ENCODE results near the gene SEL1L2. TPM values are rescaled to one million over a fixed set of nuclear protein-coding genes. Genes with fewer than 3 reads are reported as not detected.

SEL1L2 gene
- total RNA-seq, 4 donors from 2014 or later, result not detected

GRCh38 chr20:13822459-13822858 is 168.0 kb downstream of the SEL1L2 start:
- no peak overlapping the region for H3K4me3 ChIP-seq
- H3K9me3 ChIP-seq, result no peaks in the 10 kb centered on the region
- 53 to 63% methylated on average over 2 of the region's 2 CpGs for WGBS, 2 donors
- no peak for DNase-seq
- TF ChIP-seq POLR2A (IDR thresholded peaks at IDR 0.05) (no peak), CTCF (IDR thresholded peaks at IDR 0.05) (no peak)
- H3K27ac ChIP-seq, result no peak overlapping the region
- intact Hi-C loops (cut with DNase I), result no loop called here
- H3K36me3 ChIP-seq, result peaks cover 0 to 18% (median under 1%) of the 10 kb centered on the region in 3 donors
- H3K27me3 ChIP-seq, result no peaks in the 10 kb centered on the region
- H3K4me1 ChIP-seq, result no peaks in the 10 kb centered on the region

GRCh38 chr20:13821876-13822275 is 168.5 kb downstream of the SEL1L2 start:
- Histone ChIP-seq H3K4me3 (no peak overlapping the region), H3K9me3 (no peaks in the 10 kb centered on the region), H3K27me3 (no peaks in the 10 kb centered on the region), H3K4me1 (no peaks in the 10 kb centered on the region), H3K36me3 (peaks cover 0 to 24% (median 4%) of the 10 kb centered on the region in 3 donors), H3K27ac (no peak overlapping the region)
- 78 to 85% methylated on average over 7 of the region's 7 CpGs for WGBS, 2 donors
- TF ChIP-seq POLR2A (IDR thresholded peaks at IDR 0.05) (no peak), CTCF (IDR thresholded peaks at IDR 0.05) (no peak)
- no peak for DNase-seq
- intact Hi-C loops (cut with DNase I), result no loop called here

- Histone ChIP-seq H3K27ac (no peak overlapping the region), H3K4me3 (no peak overlapping the region), H3K4me1 (no peaks in the 10 kb centered on the region), H3K9me3 (no peaks in the 10 kb centered on the region), H3K36me3 (peaks cover 0 to 41% (median 4%) of the 10 kb centered on the region in 3 donors), H3K27me3 (no peaks in the 10 kb centered on the region)
- intact Hi-C loops (cut with DNase I), result no loop called here
- no peak for DNase-seq
- no peak for TF ChIP-seq POLR2A (IDR thresholded peaks at IDR 0.05)
- TF ChIP-seq CTCF (IDR thresholded peaks at IDR 0.05), result peak; percentile 23 to 79 (median 68)
- whole genome bisulfite sequencing, 2 donors, result 28 to 39% methylated on average over 5 of the region's 5 CpGs
These were observed 170.3 kb downstream of the SEL1L2 start for GRCh38 chr20:13819885-13820645.

- Histone ChIP-seq H3K27me3 (no peaks in the 10 kb centered on the region), H3K4me3 (no peak overlapping the region), H3K9me3 (no peaks in the 10 kb centered on the region), H3K4me1 (no peaks in the 10 kb centered on the region), H3K27ac (no peak overlapping the region), H3K36me3 (peaks cover 3 to 69% (median 4%) of the 10 kb centered on the region in 3 donors)
- intact Hi-C loops (cut with DNase I), result no loop called here
- TF ChIP-seq CTCF (IDR thresholded peaks at IDR 0.05) (no peak), POLR2A (IDR thresholded peaks at IDR 0.05) (no peak)
- DNase-seq, result no peak
These were observed 173.1 kb downstream of the SEL1L2 start for GRCh38 chr20:13817342-13817741.

GRCh38 chr20:13816757-13817156 is 173.7 kb downstream of the SEL1L2 start:
- H3K27me3 ChIP-seq, result no peaks in the 10 kb centered on the region
- H3K9me3 ChIP-seq, result no peaks in the 10 kb centered on the region
- intact Hi-C loops (cut with DNase I), result no loop called here
- H3K36me3 ChIP-seq, result peaks cover 3 to 74% (median 4%) of the 10 kb centered on the region in 3 donors
- no peak overlapping the region for H3K27ac ChIP-seq
- 56 to 60% methylated on average over 3 of the region's 3 CpGs for WGBS, 2 donors
- H3K4me3 ChIP-seq, result no peak overlapping the region
- DNase-seq, result no peak
- H3K4me1 ChIP-seq, result no peaks in the 10 kb centered on the region
- TF ChIP-seq POLR2A (IDR thresholded peaks at IDR 0.05) (no peak), CTCF (IDR thresholded peaks at IDR 0.05) (no peak)

All from esophagus squamous epithelium (tissue), 5 donors.